HEK293T (cell line): ENCODE data around the gene ZPR1.

Source experiments
- ARNT ChIP-seq: fragments of 450-650 bp; IDR thresholded peaks from 2 replicates; pipeline ENCODE4 v1.6.1; 2017; ENCODE audit warnings: mild to moderate bottlenecking
- CTBP1 ChIP-seq: fragments of 450-650 bp; IDR thresholded peaks from 2 replicates; pipeline ENCODE4 v1.6.1; 2016; ENCODE audit warnings: borderline replicate concordance
- ELF4 ChIP-seq: fragments of 450-650 bp; IDR thresholded peaks from 2 replicates; pipeline ENCODE4 v1.6.1; 2017; ENCODE audit warnings: antibody characterized with exemption
- FOXA1 ChIP-seq: fragments of 450-650 bp; IDR thresholded peaks from 2 replicates; pipeline ENCODE4 v1.6.1; 2016; ENCODE audit warnings: mild to moderate bottlenecking
- FOXM1 ChIP-seq: fragments of 450-650 bp; IDR thresholded peaks from 2 replicates; pipeline ENCODE4 v1.6.1; 2017; ENCODE audit warnings: mild to moderate bottlenecking, borderline replicate concordance
- SP1 ChIP-seq: fragments of 450-650 bp; IDR thresholded peaks from 2 replicates; pipeline ENCODE4 v1.6.1; 2017
- TARDBP ChIP-seq: fragments of 450-650 bp; IDR thresholded peaks from 2 replicates; pipeline ENCODE4 v1.6.1; 2016
- ZNF384 ChIP-seq: fragments of 450-650 bp; IDR thresholded peaks from 2 replicates; pipeline ENCODE4 v1.6.1; 2016

- TF ChIP-seq FOXM1 (no peak), ELF4 (no peak), ZNF384 (no peak), FOXA1 (no peak), CTBP1 (no peak), SP1 (no peak), TARDBP (no peak), ARNT (no peak)
Measured at GRCh38 chr11:116733043-116733755, 54.6 kb downstream of the ZPR1 start.
